NCI-H2029 treated with DMSO at 0.1 percent for 48 hours (cell line): ENCODE data around the gene PROM2.
"Not testable (repeated sequence)": the region's sequence is repeated elsewhere in the genome, so short reads cannot be mapped to it uniquely, and the experiment has no call there.

Source experiments
- DNase-seq: peaks from one replicate; lab custom pipeline; 2025; lab: John Stamatoyannopoulos, UW

Gene PROM2

GRCh38 chr2:95274291-95275150, at the start of gene PROM2:
TSS of gene PROM2 (plus strand) at chr2:95274449. CDS start at chr2:95274586, 137 bp downstream.
- DNase-seq = no peak

GRCh38 chr2:95225658-95226057, 48.6 kb upstream of the PROM2 start:
- DNase-seq = no peak

GRCh38 chr2:95231723-95232122, 42.5 kb upstream of the PROM2 start:
- DNase-seq = peak; percentile 66

GRCh38 chr2:95232232-95232631, 42.0 kb upstream of the PROM2 start:
- peak; percentile 5 for DNase-seq

- no peak for DNase-seq
These were observed 39.9 kb upstream of the PROM2 start for GRCh38 chr2:95234286-95234785.

GRCh38 chr2:95234816-95235215, 39.4 kb upstream of the PROM2 start:
- DNase-seq = no peak

- no peak for DNase-seq
These were observed 36.1 kb upstream of the PROM2 start for GRCh38 chr2:95238131-95238530.

- DNase-seq = no peak
These were observed 34.2 kb upstream of the PROM2 start for GRCh38 chr2:95240091-95240490.

GRCh38 chr2:95240556-95240955, 33.7 kb upstream of the PROM2 start:
- DNase-seq = no peak

- DNase-seq = not testable (repeated sequence)
These were observed 32.2 kb upstream of the PROM2 start for GRCh38 chr2:95242084-95242483.

GRCh38 chr2:95258271-95258670, 16.0 kb upstream of the PROM2 start:
- no peak for DNase-seq

- DNase-seq = no peak
These were observed 13.9 kb upstream of the PROM2 start for GRCh38 chr2:95260028-95261023.

GRCh38 chr2:95261602-95262001, 12.6 kb upstream of the PROM2 start:
- DNase-seq = no peak

- no peak for DNase-seq
These were observed 11.2 kb upstream of the PROM2 start for GRCh38 chr2:95262896-95263542.

- DNase-seq = no peak
These were observed 9.6 kb upstream of the PROM2 start for GRCh38 chr2:95264624-95265023.

- no peak for DNase-seq
These were observed 9.1 kb upstream of the PROM2 start for GRCh38 chr2:95265182-95265581.

GRCh38 chr2:95266781-95267430, 7.3 kb upstream of the PROM2 start:
- DNase-seq = no peak

GRCh38 chr2:95267458-95268210, 6.6 kb upstream of the PROM2 start:
- no peak for DNase-seq

- DNase-seq = no peak
These were observed 5.8 kb upstream of the PROM2 start for GRCh38 chr2:95268211-95269035.
